Vagina (tissue), 2 donors: ENCODE measurements around the gene INTS1. TPM values are rescaled to one million over a fixed set of nuclear protein-coding genes. Genes with fewer than 3 reads are reported as not detected.

ENCODE experiments used
- DNase-seq, 2 donors: peaks; one replicate each; pipeline ENCODE4 v3.0.0-alpha.2; 2017; ENCODE audit errors: extremely low spot score in 2 of 2
- H3K27ac ChIP-seq: fragments of 200-600 bp; sonication (generic); one replicate; pipeline ENCODE4 v1.5.1; 2019
- H3K27me3 ChIP-seq: fragments of 200-600 bp; sonication (generic); one replicate; pipeline ENCODE4 v1.5.1; 2019
- H3K36me3 ChIP-seq, 2 donors: fragments of 200-600 bp; sonication (generic); one replicate each; pipeline ENCODE4 v1.5.1; 2017 to 2019
- H3K4me1 ChIP-seq: fragments of 200-600 bp; sonication (generic); one replicate; pipeline ENCODE4 v1.5.1; 2019
- H3K4me3 ChIP-seq, 2 donors: fragments of 200-600 bp; sonication (generic); 1 replicate in 1 of 2; 2 replicates in 1 of 2; pipeline ENCODE4 v1.5.1; 2016 to 2019
- H3K9me3 ChIP-seq: fragments of 200-600 bp; sonication (generic); one replicate; pipeline ENCODE4 v1.5.1; 2019
- POLR2A ChIP-seq, 2 donors: fragments of 450-650 bp; IDR thresholded peaks; one replicate each; pipeline ENCODE4 v1.6.1; 2017; ENCODE audit warnings: antibody characterized with exemption in 2 of 2, mild to moderate bottlenecking in 2 of 2, moderate library complexity in 2 of 2
- POLR2AphosphoS5 ChIP-seq, 2 donors: sonication (generic); formaldehyde crosslinking; IDR thresholded peaks; one replicate each; pipeline ENCODE4 v1.9.0; 2017; ENCODE audit warnings: antibody characterized with exemption in 2 of 2, mild to moderate bottlenecking in 2 of 2, low read depth in 1 of 2; ENCODE audit not compliant: insufficient read depth in 1 of 2
- intact Hi-C: fragments of 100-400 bp; cut with DNase I; formaldehyde crosslinking; loops from one replicate; pipeline ENCODE4 v1.15.1; 2023
- total RNA-seq: library from RNA; depleted of rRNA; stranded (reverse); fragments of >200 nt; gene quantifications from one replicate; pipeline ENCODE4 v1.2.3, GENCODE V29; 2016
- TF ChIP-seq, protein P1 (sequence below), 3 experiments: fragments of 450-650 bp in 2 of 3; fragments of 200-600 bp in 1 of 3; sonication (generic) in 1 of 3; IDR thresholded peaks; one replicate each; pipeline ENCODE4 v1.5.1; 2017 to 2019; ENCODE audit warnings: antibody characterized with exemption in 3 of 3, mild to moderate bottlenecking in 2 of 3, moderate library complexity in 2 of 3

The INTS1 gene
- total RNA-seq, 1 donor from 2014 or later = 67.3 TPM

DNA sequence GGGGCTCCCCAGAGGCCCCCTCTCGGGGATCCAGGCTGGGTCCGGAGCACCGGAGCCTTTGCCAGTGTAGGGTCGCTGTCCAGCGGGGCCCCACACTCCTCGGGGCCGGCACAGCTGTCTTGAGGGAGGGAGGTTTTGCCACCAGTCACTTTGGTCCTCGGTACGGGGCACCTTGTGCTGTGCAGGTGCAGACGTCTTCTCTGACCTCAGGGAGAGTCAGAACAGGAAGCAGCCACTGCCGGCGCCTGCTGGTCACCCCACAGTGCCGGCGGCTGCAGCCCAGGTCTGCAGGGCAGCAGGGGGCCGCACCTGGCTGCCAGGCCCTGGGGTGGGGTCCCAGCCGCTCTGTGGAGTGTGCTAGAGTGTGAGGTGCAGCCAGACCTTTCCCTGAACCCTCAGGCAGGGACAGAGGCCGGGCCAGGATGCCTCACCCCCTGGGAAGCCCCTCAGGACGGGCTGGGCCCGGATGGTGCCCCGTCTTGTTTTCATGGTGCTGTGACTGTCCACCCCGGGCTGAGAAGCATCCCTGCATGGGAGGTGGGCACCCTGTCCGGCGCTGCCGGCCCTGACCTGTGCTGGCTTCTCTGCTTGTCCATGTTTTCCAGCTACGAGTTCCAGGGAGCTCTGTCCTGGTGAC, 34.5 kb upstream of the INTS1 start:
- TF ChIP-seq, protein P1, sequence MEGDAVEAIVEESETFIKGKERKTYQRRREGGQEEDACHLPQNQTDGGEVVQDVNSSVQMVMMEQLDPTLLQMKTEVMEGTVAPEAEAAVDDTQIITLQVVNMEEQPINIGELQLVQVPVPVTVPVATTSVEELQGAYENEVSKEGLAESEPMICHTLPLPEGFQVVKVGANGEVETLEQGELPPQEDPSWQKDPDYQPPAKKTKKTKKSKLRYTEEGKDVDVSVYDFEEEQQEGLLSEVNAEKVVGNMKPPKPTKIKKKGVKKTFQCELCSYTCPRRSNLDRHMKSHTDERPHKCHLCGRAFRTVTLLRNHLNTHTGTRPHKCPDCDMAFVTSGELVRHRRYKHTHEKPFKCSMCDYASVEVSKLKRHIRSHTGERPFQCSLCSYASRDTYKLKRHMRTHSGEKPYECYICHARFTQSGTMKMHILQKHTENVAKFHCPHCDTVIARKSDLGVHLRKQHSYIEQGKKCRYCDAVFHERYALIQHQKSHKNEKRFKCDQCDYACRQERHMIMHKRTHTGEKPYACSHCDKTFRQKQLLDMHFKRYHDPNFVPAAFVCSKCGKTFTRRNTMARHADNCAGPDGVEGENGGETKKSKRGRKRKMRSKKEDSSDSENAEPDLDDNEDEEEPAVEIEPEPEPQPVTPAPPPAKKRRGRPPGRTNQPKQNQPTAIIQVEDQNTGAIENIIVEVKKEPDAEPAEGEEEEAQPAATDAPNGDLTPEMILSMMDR (IDR thresholded peaks at IDR 0.05) = no peak
- no peak for TF ChIP-seq POLR2AphosphoS5 (IDR thresholded peaks at IDR 0.05; ENCODE audit: insufficient read depth in 1 of 2, low read depth in 1 of 2)
- TF ChIP-seq POLR2A (IDR thresholded peaks at IDR 0.05) = no peak
- Histone ChIP-seq H3K4me3 (peak overlapping the region; percentile 56 to 57), H3K4me1 (peaks cover 50% of the 10 kb centered on the region), H3K36me3 (peaks cover 0 to 23% of the 10 kb centered on the region in 2 donors), H3K27me3 (no peaks in the 10 kb centered on the region), H3K27ac (peak overlapping the region; percentile 99), H3K9me3 (no peaks in the 10 kb centered on the region)
- DNase-seq = no peak
- intact Hi-C loops = no loop called here

DNA sequence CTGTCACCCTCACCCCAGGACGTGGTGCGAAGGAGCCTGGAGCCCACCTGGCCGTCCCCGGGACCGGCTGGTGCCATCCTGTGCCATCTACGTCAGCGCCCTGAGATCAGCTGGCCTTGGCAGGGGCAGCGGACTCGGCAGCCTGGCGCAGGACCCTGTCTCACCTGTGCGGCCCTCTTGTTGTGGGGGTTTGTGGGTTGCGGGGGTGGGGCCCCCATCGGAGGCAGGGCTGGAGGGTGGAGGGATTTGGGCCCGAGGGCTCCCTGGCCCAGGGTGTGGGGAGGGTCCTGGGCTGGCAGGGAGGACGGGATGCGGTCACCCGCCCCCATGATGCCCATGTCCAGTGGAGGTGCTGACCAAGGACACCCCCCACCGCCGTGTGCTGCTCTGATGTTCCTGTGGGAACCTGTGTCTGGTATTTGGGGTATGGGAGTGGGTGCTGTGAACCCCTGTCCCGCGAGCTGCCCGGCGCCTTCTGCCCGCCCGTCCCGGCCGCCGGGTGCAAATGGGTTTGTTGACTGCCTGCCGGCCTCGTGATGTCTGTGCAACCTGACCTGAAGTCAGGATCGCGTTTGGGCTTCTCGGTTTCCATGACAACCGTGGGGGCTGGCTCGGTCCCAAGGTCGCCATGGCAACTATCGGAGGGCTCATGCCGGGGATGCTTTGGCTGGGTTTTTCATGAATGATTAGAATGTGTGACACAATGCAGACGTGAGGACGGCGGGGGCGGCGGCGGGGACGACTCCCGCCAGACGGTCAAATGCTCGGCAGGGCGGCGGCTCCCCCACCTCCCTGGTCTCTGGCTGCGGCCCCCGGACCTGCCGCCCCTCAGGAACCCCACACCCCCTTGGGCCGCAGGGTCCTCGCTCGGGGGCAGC, 33.6 kb upstream of the INTS1 start:
- no peak for DNase-seq
- Histone ChIP-seq H3K36me3 (peaks cover 0 to 23% of the 10 kb centered on the region in 2 donors), H3K27ac (peak overlapping the region; percentile 99), H3K4me1 (peaks cover 59% of the 10 kb centered on the region), H3K9me3 (no peaks in the 10 kb centered on the region), H3K4me3 (peak overlapping the region; percentile 56 to 57), H3K27me3 (no peaks in the 10 kb centered on the region)
- TF ChIP-seq POLR2A (IDR thresholded peaks at IDR 0.05) (peak in 1 of 2 donors; percentile 55), POLR2AphosphoS5 (IDR thresholded peaks at IDR 0.05; ENCODE audit: insufficient read depth in 1 of 2, low read depth in 1 of 2) (peak; percentile 44 to 64)
- TF ChIP-seq, protein P1 (IDR thresholded peaks at IDR 0.05) = no peak
- intact Hi-C loops = no loop called here

DNA sequence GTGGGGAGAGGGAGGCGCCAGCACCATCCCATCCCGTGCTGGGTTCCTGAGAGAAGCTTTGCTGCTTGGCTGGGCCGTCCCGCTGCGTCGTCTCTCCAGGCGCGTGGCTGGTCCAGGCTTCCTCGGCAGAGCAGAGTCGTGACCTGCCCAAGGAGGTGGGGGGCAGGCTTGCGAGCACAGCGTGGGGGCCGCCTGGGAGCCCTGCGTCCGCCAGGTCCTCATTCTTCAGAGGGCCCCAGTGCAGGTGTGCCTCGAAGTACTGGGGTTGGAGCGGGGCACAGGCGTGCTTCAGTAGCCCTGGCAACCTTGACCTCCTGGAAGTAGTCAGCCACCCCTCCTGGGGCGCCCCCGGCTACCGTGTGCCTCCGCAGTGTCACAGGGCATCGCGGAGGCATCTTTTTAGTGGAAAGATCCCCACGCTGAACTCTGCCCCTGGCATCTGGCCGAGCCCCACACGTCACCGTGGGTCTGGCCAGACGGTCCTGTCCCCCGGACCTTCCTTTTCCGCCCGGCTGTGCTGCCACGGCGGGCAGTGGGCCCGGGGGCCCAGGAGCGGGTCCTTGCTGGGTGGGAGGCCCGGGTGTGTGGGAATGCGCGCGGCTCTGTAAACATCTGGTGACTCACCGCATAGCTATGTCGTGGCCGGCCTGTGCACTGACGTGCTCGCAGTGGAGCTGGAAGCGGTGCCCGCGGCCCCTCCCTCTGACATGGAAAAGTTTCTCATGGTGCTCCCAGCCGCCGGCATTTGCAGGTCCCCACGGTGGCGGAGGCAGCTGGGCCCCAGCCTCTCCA, 32.8 kb upstream of the INTS1 start:
- intact Hi-C loops = no loop called here
- Histone ChIP-seq H3K4me1 (peaks cover 65% of the 10 kb centered on the region), H3K9me3 (no peaks in the 10 kb centered on the region), H3K27ac (peak overlapping the region; percentile 99), H3K36me3 (peaks cover 0 to 23% of the 10 kb centered on the region in 2 donors), H3K27me3 (no peaks in the 10 kb centered on the region), H3K4me3 (peak overlapping the region; percentile 56 to 57)
- TF ChIP-seq, protein P1 (IDR thresholded peaks at IDR 0.05) = no peak
- TF ChIP-seq POLR2AphosphoS5 (IDR thresholded peaks at IDR 0.05; ENCODE audit: insufficient read depth in 1 of 2, low read depth in 1 of 2) (peak; percentile 91 to 92), POLR2A (IDR thresholded peaks at IDR 0.05) (peak in 1 of 2 donors; percentile 50)
- peak in 1 of 2 donors; percentile 98 for DNase-seq

DNA sequence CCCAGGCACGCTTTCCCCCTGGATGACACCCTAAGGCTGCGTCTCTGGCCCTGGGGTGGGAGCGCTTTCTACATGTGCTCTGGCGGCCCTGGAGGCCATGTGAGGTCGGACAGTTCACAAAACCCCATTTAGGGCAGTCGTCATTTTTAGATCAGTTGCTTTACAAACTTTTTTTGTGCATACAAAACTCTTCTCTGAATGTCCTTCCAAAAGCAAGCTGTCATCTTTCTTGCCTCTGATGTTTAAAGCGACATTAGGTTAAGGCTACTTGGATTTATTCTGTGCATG, 32.2 kb upstream of the INTS1 start:
- Histone ChIP-seq H3K27me3 (no peaks in the 10 kb centered on the region), H3K27ac (peak overlapping the region; percentile 99), H3K4me1 (peaks cover 71% of the 10 kb centered on the region), H3K9me3 (no peaks in the 10 kb centered on the region), H3K4me3 (peak overlapping the region; percentile 56 to 57), H3K36me3 (peaks cover 0 to 23% of the 10 kb centered on the region in 2 donors)
- intact Hi-C loops = no loop called here
- no peak for DNase-seq
- TF ChIP-seq POLR2A (IDR thresholded peaks at IDR 0.05) (no peak), POLR2AphosphoS5 (IDR thresholded peaks at IDR 0.05; ENCODE audit: insufficient read depth in 1 of 2, low read depth in 1 of 2) (no peak)
- TF ChIP-seq, protein P1 (IDR thresholded peaks at IDR 0.05) = no peak
